ENCODE data around the gene PPP2R5D.
A peak's percentile ranks its signal among the peaks of the same experiment; 100 is the strongest.
"Not testable (repeated sequence)": the region's sequence is repeated elsewhere in the genome, so short reads cannot be mapped to it uniquely, and the experiment has no call there.

PPP2R5D gene

DNA sequence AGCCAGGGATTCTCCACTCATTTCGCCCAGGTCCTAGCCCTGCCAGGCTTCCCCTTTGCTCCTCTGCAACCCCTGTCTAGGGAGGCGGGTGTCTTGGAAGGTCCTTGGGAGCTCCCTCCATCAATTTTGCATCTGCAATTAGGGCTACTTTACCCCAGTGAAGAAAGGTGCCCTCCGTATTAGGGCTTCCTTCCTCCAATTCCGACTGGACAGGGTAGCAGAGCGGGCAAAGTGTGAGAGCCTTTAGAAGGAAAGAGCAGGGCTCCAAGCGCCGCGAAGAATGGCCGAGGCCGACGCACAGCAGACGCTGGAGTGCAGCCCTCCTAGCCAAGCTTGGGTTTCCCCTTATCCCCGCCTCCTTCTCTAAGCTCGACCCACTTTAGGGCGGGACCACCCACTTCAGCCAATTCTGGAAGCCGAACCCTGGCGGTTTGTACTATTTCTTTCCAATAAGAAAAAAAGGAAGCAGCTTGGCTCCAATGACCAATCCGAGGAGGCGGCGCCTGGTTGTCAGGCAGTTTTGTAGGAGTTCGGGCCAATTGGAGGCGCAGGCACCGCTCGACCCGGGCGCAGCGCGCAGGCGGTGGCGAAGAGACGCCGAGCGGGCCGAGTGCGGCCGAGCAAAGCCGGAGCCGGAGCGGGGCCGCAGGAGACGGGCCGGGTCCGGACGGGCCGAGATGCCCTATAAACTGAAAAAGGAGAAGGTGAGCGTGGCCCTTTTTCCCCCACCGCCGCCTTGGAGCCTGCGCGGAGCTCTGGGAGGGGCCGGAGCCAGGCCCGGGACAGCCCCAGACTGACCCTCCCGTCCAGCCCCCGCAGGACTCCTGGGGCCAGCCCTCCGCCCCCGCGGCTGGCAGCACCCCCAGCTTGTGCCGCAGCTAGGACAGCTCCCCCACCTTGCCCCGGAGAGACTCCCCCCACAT lies at the start of gene PPP2R5D:
Gene PPP2R5D, plus strand, starts transcription at position 570 of the 923 bp plus-strand sequence. Its CDS starts 108 bp downstream, at position 678.
- peak; percentile 92 to 95 for DNase-seq (ENCODE audit: low read depth in 2 of 2)

DNA sequence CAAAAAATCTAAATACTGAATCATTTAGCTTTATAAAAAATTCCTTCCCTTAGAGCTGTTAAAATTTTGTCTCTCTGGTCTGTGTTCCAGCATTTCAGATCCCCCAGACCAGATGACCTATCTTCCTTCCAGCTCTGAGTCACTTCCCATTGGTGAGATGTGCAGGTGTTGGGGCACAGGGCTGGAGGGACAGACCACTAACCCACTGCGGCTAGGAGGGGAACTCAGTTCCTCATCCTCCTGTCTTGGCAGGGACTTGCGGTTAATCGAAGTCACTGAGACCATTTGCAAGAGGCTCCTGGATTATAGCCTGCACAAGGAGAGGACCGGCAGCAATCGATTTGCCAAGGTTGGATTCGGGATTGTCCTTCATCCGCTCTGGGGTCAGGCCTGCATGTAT lies 49.0 kb upstream of the PPP2R5D start:
- DNase-seq (ENCODE audit: low read depth in 2 of 2): no peak

DNA sequence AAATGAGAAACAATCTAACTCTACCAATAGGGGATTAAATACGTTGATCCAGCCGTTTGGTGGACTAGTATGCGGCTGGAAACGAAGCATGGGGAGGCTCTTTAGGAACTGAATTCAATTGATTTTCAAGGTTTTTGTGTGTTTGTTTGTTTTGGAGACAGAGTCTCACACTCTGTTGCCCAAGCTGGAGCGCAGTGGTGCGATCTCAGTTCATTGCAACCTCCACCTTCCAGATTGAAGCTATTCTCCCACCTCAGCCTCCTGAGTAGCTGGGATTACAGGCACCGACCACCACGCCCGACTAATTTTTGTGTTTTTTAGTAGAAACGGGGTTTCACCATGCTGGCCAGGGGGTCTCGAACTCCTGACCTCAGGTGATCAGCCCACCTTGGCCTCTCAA lies 48.0 kb upstream of the PPP2R5D start:
- no peak for DNase-seq (ENCODE audit: low read depth in 2 of 2)

DNA sequence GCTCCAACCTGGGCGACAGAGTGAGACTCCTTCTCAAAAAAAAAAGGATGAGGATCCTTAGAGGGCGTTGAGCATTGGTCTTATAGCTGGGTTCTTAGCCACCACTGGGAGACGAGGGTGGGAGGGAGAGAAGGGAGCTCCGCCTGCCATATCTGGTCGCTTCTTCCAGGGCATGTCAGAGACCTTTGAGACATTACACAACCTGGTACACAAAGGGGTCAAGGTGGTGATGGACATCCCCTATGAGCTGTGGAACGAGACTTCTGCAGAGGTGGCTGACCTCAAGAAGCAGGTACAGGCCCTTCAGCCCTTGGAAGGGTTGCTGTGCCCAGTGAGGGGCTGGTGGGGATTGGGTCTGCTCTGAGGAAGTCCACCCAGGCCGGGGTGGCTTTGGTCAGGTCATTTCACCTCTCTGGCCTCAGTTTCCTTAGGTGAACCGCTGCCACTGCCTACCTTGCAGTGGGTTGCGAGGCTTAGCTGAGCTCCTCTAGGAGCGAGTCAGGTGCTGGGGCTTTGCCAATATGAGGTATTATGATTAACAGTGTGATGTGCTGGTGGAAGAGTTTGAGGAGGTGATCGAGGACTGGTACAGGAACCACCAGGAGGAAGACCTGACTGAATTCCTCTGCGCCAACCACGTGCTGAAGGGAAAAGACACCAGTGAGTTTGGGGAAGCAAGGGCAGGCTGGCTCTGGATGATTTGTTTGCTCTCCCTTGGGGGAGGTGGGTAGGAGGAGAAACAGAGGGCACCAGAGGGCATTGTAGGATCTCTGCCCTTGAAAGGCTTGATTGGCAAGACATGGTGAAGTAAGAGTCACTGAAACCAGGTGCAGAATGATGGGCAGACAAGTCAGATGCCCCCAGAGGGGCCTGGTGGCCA lies 46.6 kb upstream of the PPP2R5D start:
- no peak for DNase-seq (ENCODE audit: low read depth in 2 of 2)

DNA sequence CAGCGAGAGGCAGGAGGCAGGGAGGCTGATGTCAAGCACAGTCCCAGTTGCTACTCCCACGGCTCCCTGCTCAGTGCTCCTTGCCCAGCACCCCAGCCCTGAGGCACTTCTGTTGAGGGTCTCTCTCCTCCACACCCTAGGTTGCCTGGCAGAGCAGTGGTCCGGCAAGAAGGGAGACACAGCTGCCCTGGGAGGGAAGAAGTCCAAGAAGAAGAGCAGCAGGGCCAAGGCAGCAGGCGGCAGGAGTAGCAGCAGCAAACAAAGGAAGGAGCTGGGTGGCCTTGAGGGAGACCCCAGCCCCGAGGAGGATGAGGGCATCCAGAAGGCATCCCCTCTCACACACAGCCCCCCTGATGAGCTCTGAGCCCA lies 46.0 kb upstream of the PPP2R5D start:
- no peak for DNase-seq (ENCODE audit: low read depth in 2 of 2)

DNA sequence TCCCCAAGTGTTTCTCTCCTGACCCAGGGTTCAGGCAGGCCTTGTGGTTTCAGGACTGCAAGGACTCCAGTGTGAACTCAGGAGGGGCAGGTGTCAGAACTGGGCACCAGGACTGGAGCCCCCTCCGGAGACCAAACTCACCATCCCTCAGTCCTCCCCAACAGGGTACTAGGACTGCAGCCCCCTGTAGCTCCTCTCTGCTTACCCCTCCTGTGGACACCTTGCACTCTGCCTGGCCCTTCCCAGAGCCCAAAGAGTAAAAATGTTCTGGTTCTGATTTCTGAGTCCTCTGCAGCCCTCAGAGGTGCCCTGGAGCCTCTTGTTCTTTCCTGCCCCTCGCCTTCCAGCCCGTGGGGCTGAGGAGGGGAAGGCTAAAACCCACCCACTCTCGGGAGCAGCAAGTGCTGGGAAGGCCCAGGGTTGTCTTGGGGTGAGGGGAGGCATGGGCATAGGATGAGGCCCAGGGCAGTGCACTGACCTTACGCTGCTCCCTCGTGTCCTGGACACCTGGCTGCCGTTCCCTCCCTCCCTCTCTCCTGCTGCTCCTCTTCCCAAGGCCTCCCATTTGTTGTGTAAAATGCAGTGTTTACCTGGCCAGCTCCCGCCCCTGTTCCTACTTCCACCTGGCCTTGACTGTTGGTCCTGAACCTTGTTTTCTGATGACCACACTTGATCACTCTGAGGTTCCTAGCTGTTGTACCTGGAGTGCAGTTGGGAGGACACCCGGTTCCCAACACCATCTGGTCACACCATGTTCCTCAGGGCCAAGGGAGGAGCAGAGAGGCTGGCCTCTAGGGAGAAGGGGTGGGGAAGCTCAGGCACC lies 45.2 kb upstream of the PPP2R5D start:
- DNase-seq (ENCODE audit: low read depth in 2 of 2): no peak

DNA sequence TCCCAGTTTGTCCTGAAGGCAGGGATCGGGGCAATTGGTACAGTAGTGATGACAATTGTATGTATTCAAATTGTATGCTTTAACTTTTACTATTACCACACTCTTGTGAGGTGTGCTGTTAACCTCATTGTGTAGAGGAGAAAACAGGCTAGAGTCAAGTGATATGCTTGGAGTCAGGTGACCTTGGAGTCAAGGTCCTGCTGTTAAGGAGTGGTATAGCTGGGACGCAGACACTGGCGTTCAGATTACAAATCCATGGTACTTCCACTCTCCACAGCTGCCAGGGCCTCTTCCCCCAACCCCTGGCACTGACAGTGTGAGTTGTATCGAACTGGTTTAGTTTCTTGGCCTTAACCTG lies 44.6 kb upstream of the PPP2R5D start:
- DNase-seq (ENCODE audit: low read depth in 2 of 2): no peak

DNA sequence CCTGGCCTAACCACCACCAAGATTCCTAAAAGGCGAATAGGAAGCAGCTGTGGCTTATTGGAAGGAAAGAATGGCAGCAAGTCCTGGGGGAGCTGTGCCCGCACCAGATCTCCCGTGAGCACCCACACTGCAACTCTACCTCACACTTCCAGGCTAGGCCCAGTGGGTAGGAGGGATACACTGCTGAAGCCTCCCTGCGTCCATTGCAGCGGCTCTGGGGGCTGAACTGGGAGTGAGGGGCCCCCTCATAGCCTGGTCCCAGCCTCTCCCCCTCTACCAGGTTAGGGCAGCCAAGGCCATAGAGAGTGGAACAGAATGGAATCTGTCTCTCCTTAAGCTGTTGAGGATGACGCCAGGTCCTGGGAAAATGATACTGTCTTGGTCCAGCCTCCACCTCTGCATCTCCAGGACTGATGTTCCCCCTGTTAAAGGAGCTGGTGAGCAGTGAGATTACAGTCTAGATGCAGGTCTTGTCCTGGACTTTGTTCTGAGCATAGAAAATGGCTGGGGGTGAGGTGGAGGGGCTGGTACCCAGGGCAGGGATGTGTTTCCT lies 43.8 kb upstream of the PPP2R5D start:
- no peak for DNase-seq (ENCODE audit: low read depth in 2 of 2)

DNA sequence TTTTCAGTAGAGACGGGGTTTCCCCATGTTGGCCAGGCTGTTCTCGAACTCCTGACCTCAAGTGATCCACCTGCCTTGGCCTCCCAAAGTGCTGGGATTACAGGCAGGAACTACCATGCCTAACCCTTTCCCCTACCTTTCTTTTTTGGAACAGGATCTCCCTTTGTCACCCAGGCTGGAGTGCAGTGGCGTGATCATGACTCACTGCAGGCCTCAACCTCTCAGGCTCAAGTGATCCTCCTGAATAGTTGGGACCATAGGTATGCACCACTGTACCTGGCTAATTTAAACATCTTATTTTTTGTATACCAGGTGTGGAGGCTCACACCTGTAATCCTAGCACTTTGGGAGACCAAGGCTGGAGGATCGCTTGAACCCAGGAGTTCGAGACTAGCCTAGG lies 43.0 kb upstream of the PPP2R5D start:
- DNase-seq (ENCODE audit: low read depth in 2 of 2): not testable (repeated sequence)

DNA sequence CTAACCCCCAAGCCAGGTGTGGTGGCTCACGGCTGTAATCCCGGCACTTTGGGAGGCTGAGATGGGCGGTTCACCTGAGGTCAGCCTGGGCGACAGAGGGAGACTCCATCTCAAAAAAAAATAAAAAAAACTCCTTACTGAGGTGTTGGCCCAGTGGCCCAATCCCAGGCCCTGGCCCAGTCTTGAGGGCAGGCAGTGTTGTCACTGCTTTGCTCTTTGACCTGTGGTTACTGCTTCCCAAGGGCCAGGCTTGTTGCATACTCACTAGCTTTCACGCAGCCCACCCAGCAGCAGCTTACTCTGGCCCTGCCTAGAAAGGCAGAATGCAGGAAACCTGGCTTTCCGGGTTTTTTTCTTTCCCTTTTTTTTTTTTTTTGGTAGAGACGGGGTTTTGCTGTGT lies 41.9 kb upstream of the PPP2R5D start:
- DNase-seq (ENCODE audit: low read depth in 2 of 2): no peak

DNA sequence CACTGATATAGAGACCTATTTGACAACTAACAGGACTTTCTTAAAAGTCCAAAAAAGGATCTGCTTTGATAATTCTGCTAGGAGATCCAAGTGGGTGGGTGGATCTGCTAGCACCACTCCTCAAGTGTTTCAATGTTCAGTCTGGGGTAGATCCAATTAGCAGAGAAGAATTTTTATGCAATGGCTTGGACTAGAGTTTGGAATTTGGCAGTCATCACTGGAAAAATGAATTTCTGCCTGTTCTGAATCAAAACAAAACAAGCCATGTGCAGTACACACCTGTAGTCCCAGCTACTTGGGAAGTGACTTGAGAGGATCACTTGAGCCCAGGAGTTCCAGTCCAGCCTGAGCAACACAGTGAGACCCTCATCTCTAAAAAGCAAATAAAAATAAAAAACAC lies 36.4 kb upstream of the PPP2R5D start:
- no peak for DNase-seq (ENCODE audit: low read depth in 2 of 2)

DNA sequence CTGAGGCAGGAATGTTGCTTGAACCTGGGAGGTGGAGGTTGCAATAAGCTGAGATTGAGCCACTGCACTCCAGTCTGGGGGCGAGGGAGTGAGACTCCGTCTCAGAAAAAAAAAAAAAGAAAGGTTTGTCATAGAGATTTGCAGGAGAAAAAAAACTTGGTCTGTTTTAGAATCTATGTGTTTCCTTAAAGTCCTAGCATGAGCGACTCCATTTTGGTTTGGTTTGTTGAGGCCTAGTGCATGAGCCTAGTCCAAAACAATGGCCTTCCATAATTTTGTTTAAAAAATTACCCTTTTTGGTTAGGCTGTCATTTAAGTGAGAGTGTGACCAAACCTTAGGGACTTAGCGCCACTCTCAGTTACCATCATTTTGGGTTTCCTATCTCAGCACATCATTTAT lies 32.0 kb upstream of the PPP2R5D start:
- DNase-seq (ENCODE audit: low read depth in 2 of 2): no peak

DNA sequence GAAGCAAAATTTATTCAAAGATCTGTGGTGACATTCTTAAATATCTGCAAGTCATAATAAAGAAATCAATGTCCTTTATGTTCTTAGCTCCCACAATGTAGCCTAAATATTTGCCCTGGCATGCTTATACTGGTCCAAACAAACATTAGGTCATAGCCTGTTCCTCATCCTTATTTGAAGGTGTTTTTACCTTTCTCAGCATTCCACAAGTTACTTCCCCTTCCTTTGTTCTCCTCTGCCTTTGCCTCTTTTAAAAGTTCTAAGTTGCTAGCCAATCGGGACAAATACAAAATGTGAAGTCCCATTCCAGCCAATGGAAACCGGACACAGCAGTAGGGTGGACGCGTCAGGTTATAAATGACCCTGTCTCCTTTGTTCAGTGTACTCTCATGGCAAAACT lies 30.0 kb upstream of the PPP2R5D start:
- DNase-seq (ENCODE audit: low read depth in 2 of 2): not testable (repeated sequence)

DNA sequence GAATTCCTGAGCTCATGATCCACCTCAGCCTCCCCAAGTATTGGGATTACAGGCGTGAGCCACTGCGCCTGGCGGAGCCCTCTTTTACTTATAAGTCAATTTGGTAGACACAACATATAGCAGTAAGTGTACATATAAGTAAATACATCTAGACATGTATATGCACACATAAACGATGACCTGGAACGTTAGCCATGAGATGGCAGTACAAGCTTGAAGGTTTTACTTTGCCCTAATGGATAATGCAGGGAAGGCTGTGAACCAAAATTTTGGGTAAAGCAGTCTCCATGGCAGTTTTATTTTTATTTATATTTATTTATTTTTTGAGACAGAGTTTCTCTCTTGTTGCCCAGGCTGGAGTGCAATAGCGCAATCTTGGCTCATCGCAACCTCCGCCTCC lies 26.2 kb upstream of the PPP2R5D start:
- DNase-seq (ENCODE audit: low read depth in 2 of 2): no peak

DNA sequence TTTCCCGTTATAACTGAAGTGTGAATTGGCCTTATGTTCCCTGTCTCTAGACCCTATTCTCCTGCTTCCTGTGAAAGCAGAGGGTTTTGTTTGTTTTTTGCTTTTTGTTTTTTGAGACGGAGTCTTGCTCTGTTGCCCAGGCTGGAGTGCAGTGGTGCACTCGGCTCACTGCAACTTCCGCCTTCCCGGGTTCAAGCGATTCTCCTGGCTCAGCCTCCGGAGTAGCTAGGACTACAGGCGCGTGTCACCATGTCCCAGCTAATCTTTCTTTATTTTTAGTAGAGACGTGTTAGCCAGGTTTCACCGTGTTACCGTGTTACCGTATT lies 24.5 kb upstream of the PPP2R5D start:
- DNase-seq (ENCODE audit: low read depth in 2 of 2): no peak

DNA sequence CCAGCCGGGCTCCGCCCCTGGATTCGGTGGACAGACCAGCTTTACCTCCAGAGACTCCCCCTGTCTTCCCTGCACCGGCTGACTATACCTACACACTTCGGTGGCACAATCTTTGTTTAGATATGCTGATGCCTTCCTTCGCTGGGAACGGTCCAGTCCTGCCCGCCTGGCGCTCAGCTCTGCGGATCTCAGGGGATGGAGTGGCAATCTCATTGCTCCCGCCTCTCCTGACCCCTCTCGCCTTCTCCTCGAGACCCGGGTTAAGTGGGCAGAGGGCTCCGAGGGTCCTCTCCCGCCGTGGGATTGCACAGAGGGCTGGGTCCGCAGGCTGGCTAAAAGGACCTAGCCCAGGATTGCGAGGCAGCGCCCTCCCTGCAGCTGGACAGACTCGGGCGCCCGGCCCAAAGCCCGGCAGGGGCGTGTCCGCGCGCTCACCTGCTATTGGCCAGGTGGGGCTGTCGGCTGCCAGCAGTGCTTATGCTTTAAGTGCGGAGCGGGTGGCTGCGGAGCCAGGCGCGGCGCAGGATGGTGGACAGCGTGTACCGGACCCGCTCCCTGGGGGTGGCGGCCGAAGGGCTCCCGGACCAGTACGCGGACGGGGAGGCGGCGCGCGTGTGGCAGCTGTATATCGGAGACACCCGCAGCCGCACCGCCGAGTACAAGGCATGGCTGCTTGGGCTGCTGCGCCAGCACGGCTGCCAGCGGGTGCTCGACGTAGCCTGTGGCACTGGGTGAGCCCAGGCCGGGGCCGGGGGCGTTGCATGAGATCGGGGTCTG lies 23.9 kb upstream of the PPP2R5D start, which contains the start of gene GNMT:
Gene GNMT, plus strand, starts transcription at position 512 of the 777 bp plus-strand sequence. Its CDS starts 14 bp downstream, at position 526.
- DNase-seq (ENCODE audit: low read depth in 2 of 2): no peak

DNA sequence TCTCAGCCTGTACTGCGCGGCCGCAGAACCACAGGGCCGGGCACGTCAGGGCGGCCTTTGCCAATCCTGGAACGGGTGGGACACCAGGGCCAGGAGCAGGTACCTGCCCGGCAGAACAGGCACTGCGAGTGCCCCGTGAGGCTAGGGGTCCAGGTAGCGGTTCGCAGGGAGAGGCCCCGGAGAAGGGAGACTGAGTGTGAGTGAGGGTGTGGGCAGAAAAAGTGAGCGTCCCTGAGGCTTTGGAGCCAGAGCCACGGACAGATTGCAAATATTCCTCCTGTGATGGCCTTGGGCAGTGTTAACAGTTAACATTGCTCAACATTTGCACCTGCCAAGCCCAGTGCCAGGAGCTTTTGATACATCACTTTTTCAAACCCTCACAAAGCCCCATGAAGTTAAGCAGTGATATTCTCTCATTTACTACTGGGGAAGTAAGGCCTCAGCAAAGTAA lies 23.3 kb upstream of the PPP2R5D start:
- no peak for DNase-seq (ENCODE audit: low read depth in 2 of 2)

DNA sequence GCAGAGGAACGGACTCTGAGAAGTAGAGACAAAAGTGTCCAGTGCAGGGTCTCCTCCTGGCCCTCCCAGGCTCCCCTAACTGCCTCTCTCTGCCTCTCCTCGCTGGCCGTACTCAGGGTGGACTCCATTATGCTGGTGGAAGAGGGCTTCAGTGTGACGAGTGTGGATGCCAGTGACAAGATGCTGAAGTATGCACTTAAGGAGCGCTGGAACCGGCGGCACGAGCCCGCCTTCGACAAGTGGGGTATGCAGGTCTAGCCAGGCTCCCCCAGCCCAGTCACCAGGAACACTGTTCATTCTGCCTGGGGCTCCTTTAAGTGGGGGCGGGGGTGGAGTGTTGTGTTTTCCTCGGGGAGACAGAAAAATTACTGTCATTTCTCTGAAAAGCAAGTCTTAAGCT lies 22.3 kb upstream of the PPP2R5D start:
- DNase-seq (ENCODE audit: low read depth in 2 of 2): no peak

DNA sequence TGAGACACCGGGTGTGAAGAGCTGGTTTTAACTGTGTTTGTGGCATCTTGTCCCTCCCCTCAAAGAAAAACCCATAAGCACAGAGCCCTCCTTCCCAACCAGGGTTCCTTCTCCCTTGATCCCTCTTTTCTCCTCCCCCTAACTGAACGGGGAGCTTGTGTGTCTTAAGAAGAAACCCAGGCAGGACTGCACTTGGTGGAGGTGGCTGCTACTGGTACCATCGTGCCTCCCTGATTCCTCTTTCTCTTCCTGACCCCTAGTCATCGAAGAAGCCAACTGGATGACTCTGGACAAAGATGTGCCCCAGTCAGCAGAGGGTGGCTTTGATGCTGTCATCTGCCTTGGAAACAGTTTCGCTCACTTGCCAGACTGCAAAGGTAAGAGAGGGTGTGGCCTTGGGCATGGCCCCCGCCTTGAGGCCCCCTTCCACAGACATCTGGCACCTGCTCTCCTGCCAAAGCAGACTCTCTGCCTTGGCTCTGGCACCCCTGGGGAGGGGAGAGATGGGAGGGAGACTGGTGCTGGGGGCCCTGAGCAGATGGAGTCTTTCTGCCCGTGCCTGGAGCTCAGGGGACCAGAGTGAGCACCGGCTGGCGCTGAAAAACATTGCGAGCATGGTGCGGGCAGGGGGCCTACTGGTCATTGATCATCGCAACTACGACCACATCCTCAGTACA lies 21.7 kb upstream of the PPP2R5D start:
- no peak for DNase-seq (ENCODE audit: low read depth in 2 of 2)

DNA sequence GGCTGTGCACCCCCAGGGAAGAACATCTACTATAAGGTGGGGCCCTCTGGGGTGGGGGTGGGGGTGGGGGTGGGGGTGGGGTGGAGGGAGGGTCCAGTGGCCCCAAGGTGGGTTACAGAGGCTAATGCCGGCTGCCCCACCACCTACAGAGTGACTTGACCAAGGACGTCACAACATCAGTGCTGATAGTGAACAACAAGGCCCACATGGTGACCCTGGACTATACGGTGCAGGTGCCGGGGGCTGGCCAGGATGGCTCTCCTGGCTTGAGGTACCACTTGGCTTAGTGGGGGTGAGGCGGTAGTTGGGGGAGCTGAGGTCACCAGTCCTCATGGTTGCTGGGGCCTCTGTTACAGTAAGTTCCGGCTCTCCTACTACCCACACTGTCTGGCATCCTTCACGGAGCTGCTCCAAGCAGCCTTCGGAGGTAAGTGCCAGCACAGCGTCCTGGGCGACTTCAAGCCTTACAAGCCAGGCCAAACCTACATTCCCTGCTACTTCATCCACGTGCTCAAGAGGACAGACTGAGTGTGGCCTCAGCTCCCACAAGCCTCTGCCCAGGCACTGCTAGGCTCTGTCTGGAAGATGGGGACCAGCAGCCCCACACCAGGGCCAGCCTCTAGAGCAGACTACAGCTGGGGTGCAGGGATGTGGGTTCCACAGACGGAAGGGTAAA lies 21.1 kb upstream of the PPP2R5D start:
- DNase-seq (ENCODE audit: low read depth in 2 of 2): no peak

Data from stimulated activated CD8-positive, alpha-beta memory T cell treated with anti-CD3 and anti-CD28 coated beads, Interleukin-15, amount 100 ng/mL, for 4 hours (primary cell).